Kidney (tissue), 14 donors: Measurements from ENCODE around the gene CENPN. TPM values are rescaled to one million over a fixed set of nuclear protein-coding genes. Genes with fewer than 3 reads are reported as not detected.

Experiments
- DNase-seq, 5 donors: peaks; one replicate each; pipeline ENCODE4 v3.0.0-alpha.2; 2013 to 2020
- FAIRE-seq: peaks from 2 replicates; lab custom pipeline; 2012; peaks lifted over from hg19 to GRCh38; lab: Jason Lieb, UNC
- H3K27ac ChIP-seq, 2 donors: one replicate each; pipeline ENCODE4 v1.7.0; 2013; ENCODE audit warnings: low read depth in 2 of 2, low read length in 2 of 2, inconsistent platforms in 1 of 2
- H3K27me3 ChIP-seq: one replicate; pipeline ENCODE4 v1.7.1; 2013; ENCODE audit warnings: low read length, inconsistent platforms; ENCODE audit not compliant: control insufficient read depth, insufficient read depth
- H3K36me3 ChIP-seq, 3 donors: one replicate each; pipeline versions ENCODE4 v1.7.0 to v1.7.1; 2013; ENCODE audit warnings: low read length in 3 of 3, control low read depth in 1 of 3, inconsistent platforms in 1 of 3; ENCODE audit not compliant: insufficient read depth in 3 of 3, control insufficient read depth in 2 of 3
- H3K4me1 ChIP-seq, 3 donors: one replicate each; pipeline versions ENCODE4 v1.7.0 to v1.7.1; 2013; ENCODE audit warnings: low read length in 3 of 3, inconsistent platforms in 1 of 3, low read depth in 1 of 3; ENCODE audit not compliant: control insufficient read depth in 2 of 3, insufficient read depth in 2 of 3
- H3K4me3 ChIP-seq, 3 donors: one replicate each; pipeline versions ENCODE4 v1.7.0 to v1.8.1; 2013; ENCODE audit warnings: low read length in 3 of 3, control low read depth in 1 of 3, inconsistent platforms in 1 of 3
- H3K9ac ChIP-seq, 3 donors: one replicate each; pipeline versions ENCODE4 v1.7.0 to v1.7.1; 2013; ENCODE audit warnings: low read length in 3 of 3, control low read depth in 1 of 3, inconsistent platforms in 1 of 3
- H3K9me3 ChIP-seq, 3 donors: one replicate each; pipeline versions ENCODE4 v1.7.0 to v1.7.1; 2013; ENCODE audit warnings: low read length in 3 of 3, control low read depth in 1 of 3, inconsistent platforms in 1 of 3; ENCODE audit not compliant: control insufficient read depth in 2 of 3, insufficient read depth in 1 of 3
- intact Hi-C: fragments of 100-400 bp; cut with DNase I; formaldehyde crosslinking; loops from one replicate; pipeline ENCODE4 v1.11.1; 2022
- polyA plus RNA-seq: library from polyadenylated mRNA; stranded (reverse); fragments of 350-450 nt; fragmentation: Illumina TruSeq; extraction: RNeasy Lipid Tissue Mini Kit (QIAGEN cat#74804); gene quantifications from one replicate; pipeline ENCODE4 v1.2.3, GENCODE V29; 2014; ENCODE audit warnings: low read depth, low replicate concordance; ENCODE audit not compliant: insufficient read depth
- total RNA-seq: library from RNA; stranded (reverse); fragmentation: NEBNext Ultra II Directional; extraction: Animal tissue kit (Norgen Biotek cat#: 25700); gene quantifications from one replicate; pipeline ENCODE4 v1.2.1, GENCODE V29; 2021
- TF ChIP-seq, protein P1 (sequence below): IDR thresholded peaks from 3 replicates; pipeline ENCODE4 v1.5.1; 2012; ENCODE audit warnings: mild to moderate bottlenecking, moderate library complexity, borderline replicate concordance; ENCODE audit not compliant: insufficient read depth; ENCODE audit errors: extremely low read depth
- donor health status: control.
- donor health status: control.
- donor health status: control.
- donor health status: control.
- donor health status: control.
- donor health status: DM: yes; HTN: yes; CAD: no.
- donor health status: Normal renal cell carcinoma (clear cell type).

Gene CENPN
- total and polyA plus RNA-seq, 2 donors from 2014 or later, result 2.0 to 4.1 TPM

DNA sequence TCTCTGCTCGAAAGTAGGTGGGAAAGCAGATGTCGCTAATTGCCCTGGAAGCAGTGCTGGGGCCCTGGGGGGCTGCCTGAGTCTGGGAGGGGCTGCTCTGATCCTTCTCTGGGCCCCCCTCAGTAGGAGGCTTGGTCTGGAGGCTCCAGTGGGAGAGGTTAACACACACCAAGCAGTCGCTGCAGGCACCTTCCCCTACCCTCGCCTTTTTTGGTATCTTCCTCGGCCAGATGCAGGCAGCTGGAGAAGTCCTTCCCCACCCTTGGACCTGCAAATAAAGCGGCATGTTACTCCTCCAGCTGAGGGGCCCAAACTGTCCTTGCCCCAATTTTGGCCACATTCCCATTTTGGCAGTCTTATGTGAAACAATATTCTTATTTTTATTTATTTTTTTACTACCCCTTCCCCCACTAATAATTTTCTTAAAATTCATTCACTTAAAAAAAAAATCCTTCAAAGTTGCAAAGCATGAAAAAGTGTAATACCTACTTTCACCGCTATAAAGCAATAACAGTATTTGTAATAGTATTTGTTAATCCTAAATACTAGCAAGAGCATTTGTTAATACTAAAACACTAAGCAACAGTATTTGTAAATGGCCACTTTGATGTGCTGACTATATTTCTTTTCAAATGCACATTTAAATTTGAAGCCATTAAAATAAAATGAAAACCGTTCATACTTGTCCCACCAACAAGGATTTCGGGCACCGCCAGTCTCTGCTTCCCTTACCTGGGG, 55.0 kb downstream of the CENPN start:
- intact Hi-C loops, result no loop called here
- Histone ChIP-seq H3K9me3 (no peaks in the 10 kb centered on the region), H3K36me3 (no peaks in the 10 kb centered on the region), H3K9ac (no peak overlapping the region), H3K4me1 (no peaks in the 10 kb centered on the region), H3K27ac (no peak overlapping the region), H3K27me3 (no peaks in the 10 kb centered on the region), H3K4me3 (no peak overlapping the region)
- peak in 2 of 5 donors; percentile 4 to 39 for DNase-seq
- TF ChIP-seq, protein P1, sequence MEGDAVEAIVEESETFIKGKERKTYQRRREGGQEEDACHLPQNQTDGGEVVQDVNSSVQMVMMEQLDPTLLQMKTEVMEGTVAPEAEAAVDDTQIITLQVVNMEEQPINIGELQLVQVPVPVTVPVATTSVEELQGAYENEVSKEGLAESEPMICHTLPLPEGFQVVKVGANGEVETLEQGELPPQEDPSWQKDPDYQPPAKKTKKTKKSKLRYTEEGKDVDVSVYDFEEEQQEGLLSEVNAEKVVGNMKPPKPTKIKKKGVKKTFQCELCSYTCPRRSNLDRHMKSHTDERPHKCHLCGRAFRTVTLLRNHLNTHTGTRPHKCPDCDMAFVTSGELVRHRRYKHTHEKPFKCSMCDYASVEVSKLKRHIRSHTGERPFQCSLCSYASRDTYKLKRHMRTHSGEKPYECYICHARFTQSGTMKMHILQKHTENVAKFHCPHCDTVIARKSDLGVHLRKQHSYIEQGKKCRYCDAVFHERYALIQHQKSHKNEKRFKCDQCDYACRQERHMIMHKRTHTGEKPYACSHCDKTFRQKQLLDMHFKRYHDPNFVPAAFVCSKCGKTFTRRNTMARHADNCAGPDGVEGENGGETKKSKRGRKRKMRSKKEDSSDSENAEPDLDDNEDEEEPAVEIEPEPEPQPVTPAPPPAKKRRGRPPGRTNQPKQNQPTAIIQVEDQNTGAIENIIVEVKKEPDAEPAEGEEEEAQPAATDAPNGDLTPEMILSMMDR, result no peak
- no peak for FAIRE-seq

DNA sequence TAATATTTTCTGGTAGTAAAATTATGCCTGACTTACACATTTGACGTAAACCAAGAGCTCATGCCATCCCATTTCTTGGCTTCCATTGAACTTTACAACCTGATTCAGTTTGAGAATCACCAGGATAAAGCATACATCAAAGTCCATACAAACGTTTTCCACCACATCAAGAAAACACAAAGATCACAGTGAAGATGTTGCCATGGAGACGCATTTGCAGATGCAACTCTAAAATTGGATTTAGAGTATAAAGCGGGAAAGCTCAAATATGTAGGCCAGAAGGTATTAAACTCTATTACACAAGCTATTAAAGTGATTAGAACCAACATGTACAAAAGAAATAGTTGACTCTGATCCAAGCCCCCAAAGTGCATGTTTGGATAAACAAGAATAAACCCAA, 59.7 kb downstream of the CENPN start:
- peak in 2 of 5 donors; percentile 23 to 29 for DNase-seq
- Histone ChIP-seq H3K4me1 (no peaks in the 10 kb centered on the region), H3K27me3 (no peaks in the 10 kb centered on the region), H3K9me3 (no peaks in the 10 kb centered on the region), H3K36me3 (no peaks in the 10 kb centered on the region), H3K4me3 (no peak overlapping the region), H3K27ac (no peak overlapping the region), H3K9ac (no peak overlapping the region)
- intact Hi-C loops, result no loop called here
- FAIRE-seq, result no peak
- TF ChIP-seq, protein P1, result no peak

DNA sequence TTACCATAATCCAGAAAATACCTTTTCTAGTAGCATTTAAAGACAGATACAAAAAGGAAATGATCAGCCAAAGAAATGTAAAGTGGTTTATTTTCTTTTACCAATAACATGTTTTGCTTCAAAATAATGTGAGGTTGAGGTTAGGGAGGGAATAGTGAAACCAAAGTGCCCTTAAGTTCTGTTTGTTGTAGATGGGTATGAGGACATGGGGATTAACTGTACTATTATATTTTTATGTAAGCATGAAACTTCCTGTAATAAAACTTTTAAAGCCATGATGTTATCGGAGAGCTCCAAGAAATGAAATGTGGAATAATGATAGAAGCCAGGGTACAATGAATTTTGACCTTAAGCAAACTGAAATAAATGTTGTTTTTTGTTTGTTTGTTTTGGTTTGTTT, 60.2 kb downstream of the CENPN start:
- no peak for DNase-seq
- Histone ChIP-seq H3K4me3 (no peak overlapping the region), H3K27me3 (no peaks in the 10 kb centered on the region), H3K9ac (no peak overlapping the region), H3K36me3 (no peaks in the 10 kb centered on the region), H3K4me1 (no peaks in the 10 kb centered on the region), H3K27ac (no peak overlapping the region), H3K9me3 (no peaks in the 10 kb centered on the region)
- FAIRE-seq, result no peak
- TF ChIP-seq, protein P1, result no peak
- intact Hi-C loops, result no loop called here
